B cell (primary cell): Measurements from ENCODE around the gene NPAS1. TPM values are rescaled to one million over a fixed set of nuclear protein-coding genes. Genes with fewer than 3 reads are reported as not detected.

Experiments used
- ATAC-seq: fragments of 200-7000 bp; cut with Tn5 transposase; one replicate; pipeline ENCODE4 v1.10.0; 2021; ENCODE audit warnings: low read depth, mild to moderate bottlenecking, moderate number of reproducible peaks, moderate library complexity
- CTCF ChIA-PET: fragments of 350-600 bp; sonication (Branson Sonifier 250); formaldehyde crosslinking; loops from one replicate; lab custom pipeline; 2021; ENCODE audit warnings: antibody characterized with exemption, inconsistent platforms; lab: Charles Lee
- POLR2A ChIA-PET: fragments of 350-600 bp; sonication (Branson Sonifier 250); formaldehyde crosslinking; loops from one replicate; lab custom pipeline; 2021; ENCODE audit warnings: antibody characterized with exemption; lab: Charles Lee
- DNase-seq: peaks from one replicate; pipeline ENCODE4 v3.0.0; 2013
- H2AFZ ChIP-seq: 2 replicates; pipeline ENCODE4 v1.6.1; 2012; ENCODE audit warnings: mild to moderate bottlenecking, low read depth, low read length; ENCODE audit not compliant: insufficient read depth, poor library complexity, severe bottlenecking
- H3K27ac ChIP-seq, 2 donors: 1 replicate in 1 of 2; 2 replicates in 1 of 2; pipeline ENCODE4 v1.5.1; 2012 to 2013; ENCODE audit warnings: low read length in 2 of 2, mild to moderate bottlenecking in 2 of 2, moderate library complexity in 1 of 2
- H3K27me3 ChIP-seq, 4 experiments: fragments of 200-600 bp in 1 of 4; sonication (generic) in 1 of 4; replicated peaks in 1 of 4; 1 replicate in 2 of 4; 2 replicates in 2 of 4; pipeline versions ENCODE4 v1.6.1 to v1.7.0; 2013 to 2016; ENCODE audit warnings: low read length in 3 of 4, mild to moderate bottlenecking in 2 of 4, mixed read lengths in 1 of 4, moderate library complexity in 1 of 4; ENCODE audit not compliant: insufficient read depth in 4 of 4, control insufficient read depth in 3 of 4; ENCODE audit errors: control extremely low read depth in 1 of 4
- H3K36me3 ChIP-seq, 2 experiments: replicated peaks in 1 of 2; 1 replicate in 1 of 2; 2 replicates in 1 of 2; pipeline versions ENCODE4 v1.6.1 to v1.7.1; 2013; ENCODE audit warnings: low read length in 1 of 2; ENCODE audit not compliant: insufficient read depth in 2 of 2, control insufficient read depth in 1 of 2; ENCODE audit errors: control extremely low read depth in 1 of 2, extremely low read depth in 1 of 2
- H3K4me1 ChIP-seq, 2 donors: fragments of 200-600 bp in 1 of 2; sonication (generic) in 1 of 2; 1 replicate in 1 of 2; 2 replicates in 1 of 2; pipeline versions ENCODE4 v1.5.1 to v1.6.1; 2013 to 2017; ENCODE audit warnings: low read length in 2 of 2; ENCODE audit not compliant: control insufficient read depth in 2 of 2, insufficient read depth in 2 of 2
- H3K4me2 ChIP-seq: replicated peaks from 2 replicates; pipeline ENCODE3; 2012; ENCODE audit warnings: mild to moderate bottlenecking, low read depth, low read length; ENCODE audit not compliant: poor library complexity, severe bottlenecking
- H3K4me3 ChIP-seq, 5 experiments: fragments of 200-600 bp in 1 of 5; sonication (generic) in 1 of 5; 1 replicate in 3 of 5; 2 replicates in 2 of 5; pipeline versions ENCODE4 v1.5.1 to v1.7.0; 2011 to 2016; ENCODE audit warnings: low read length in 4 of 5, mild to moderate bottlenecking in 4 of 5, low read depth in 2 of 5, control low read depth in 1 of 5, moderate library complexity in 1 of 5; ENCODE audit not compliant: insufficient read depth in 1 of 5; ENCODE audit errors: control extremely low read depth in 1 of 5, extremely low read depth in 1 of 5
- H3K79me2 ChIP-seq: fragments of 200-600 bp; sonication (generic); one replicate; pipeline ENCODE4 v1.6.0; 2016; ENCODE audit warnings: low read length; ENCODE audit not compliant: control insufficient read depth, insufficient read depth
- H3K9ac ChIP-seq: fragments of 200-600 bp; sonication (generic); 2 replicates; pipeline ENCODE4 v1.6.1; 2017; ENCODE audit warnings: mild to moderate bottlenecking, low read length, moderate library complexity
- H3K9me3 ChIP-seq, 3 donors: one replicate each; pipeline versions ENCODE4 v1.6.1 to v1.7.1; 2013; ENCODE audit warnings: low read length in 2 of 3; ENCODE audit not compliant: control insufficient read depth in 2 of 3, insufficient read depth in 1 of 3; ENCODE audit errors: control extremely low read depth in 1 of 3
- H4K20me1 ChIP-seq: 2 replicates; pipeline ENCODE4 v1.6.0; 2012; ENCODE audit warnings: mild to moderate bottlenecking, low read length; ENCODE audit not compliant: insufficient read depth, control insufficient read depth, poor library complexity, severe bottlenecking
- H3K27ac Mint-ChIP-seq: one replicate; pipeline ENCODE4 v1.8.0; 2021; ENCODE audit warnings: mixed read lengths
- H3K27me3 Mint-ChIP-seq: one replicate; pipeline ENCODE4 v1.8.0; 2021; ENCODE audit warnings: mixed read lengths
- H3K4me1 Mint-ChIP-seq: one replicate; pipeline ENCODE4 v1.8.0; 2021; ENCODE audit warnings: mixed read lengths
- H3K4me3 Mint-ChIP-seq: one replicate; pipeline ENCODE4 v1.8.0; 2021; ENCODE audit warnings: mixed read lengths
- H3K9me3 Mint-ChIP-seq: one replicate; pipeline ENCODE4 v1.8.0; 2022; ENCODE audit warnings: mixed read lengths; ENCODE audit not compliant: insufficient read depth
- CTCF ChIP-seq: fragments of 200-600 bp; IDR thresholded peaks from one replicate; pipeline ENCODE4 v1.8.0; 2022; ENCODE audit warnings: antibody characterized with exemption, mild to moderate bottlenecking
- EZH2 ChIP-seq: IDR thresholded peaks from 2 replicates; pipeline ENCODE4 v1.6.1; 2012; ENCODE audit warnings: borderline replicate concordance, low read depth, mild to moderate bottlenecking, moderate library complexity, low read length; ENCODE audit not compliant: insufficient read depth, poor library complexity, severe bottlenecking
- WGBS: methylation state at CpG from one replicate; pipeline ENCODE4 v1.1.5; 2013; ENCODE audit warnings: missing lambda C conversion rate; ENCODE audit not compliant: insufficient coverage; 5-methylcytosine and 5-hydroxymethylcytosine counted together
- intact Hi-C: fragments of 100-400 bp; cut with micrococcal nuclease; formaldehyde crosslinking; loops from one replicate; pipeline ENCODE4 v1.10.0; 2022
- polyA plus RNA-seq: library from polyadenylated mRNA; depleted of rRNA; stranded (reverse); fragments of >200 nt; gene quantifications from 2 replicates; pipeline ENCODE4 v1.2.3, GENCODE V29; 2012
- total RNA-seq, 2 donors: library from RNA; stranded (reverse); fragments of 120-200 nt in 1 of 2; gene quantifications; 1 replicate in 1 of 2; 2 replicates in 1 of 2; pipeline versions ENCODE4 v1.2.3 to v1.2.4, GENCODE V29; 2013 to 2022

Gene NPAS1
- total and polyA plus RNA-seq, 2 donors (not counting 1 experiment from before 2014, with no cell fraction given) = 1.1 to 1.7 TPM

DNA sequence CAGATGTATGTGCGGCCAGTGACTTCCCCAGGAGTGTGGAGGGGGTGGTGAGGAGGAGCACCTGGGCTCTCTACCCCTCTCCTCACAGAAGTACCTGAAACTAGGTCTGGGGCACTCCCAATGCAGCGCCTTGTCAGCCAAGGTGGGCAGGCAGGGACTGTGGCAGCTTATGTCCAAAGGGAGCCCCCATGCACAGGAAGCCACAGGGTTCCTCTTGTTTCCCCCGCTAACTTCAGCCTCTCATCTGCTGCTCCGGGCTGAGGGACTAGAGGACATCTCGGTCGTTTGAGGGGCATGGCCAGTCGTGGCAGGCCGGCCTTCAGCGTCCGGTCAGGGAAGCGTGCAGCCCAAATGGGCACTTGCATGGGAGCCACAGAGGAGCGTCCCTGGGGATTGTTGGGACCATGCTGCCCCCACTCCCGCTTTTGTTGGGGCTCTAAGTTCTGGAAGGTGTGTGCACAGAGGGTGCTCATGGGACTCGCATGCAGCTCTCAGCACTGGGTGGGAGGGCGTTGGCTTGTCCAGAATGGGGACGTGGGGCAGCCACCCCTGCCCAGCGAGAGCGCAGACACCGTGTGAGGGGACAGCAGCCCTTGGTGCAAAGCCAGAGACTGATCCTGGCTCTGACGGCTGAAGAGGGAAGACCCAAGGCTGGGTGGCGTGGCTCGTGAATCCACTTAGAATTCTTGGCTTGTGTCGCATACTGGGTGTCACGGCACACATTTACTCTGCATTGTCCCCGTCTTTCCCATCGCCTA, 16.6 kb upstream of the NPAS1 start:
- ATAC-seq = no peak
- Histone ChIP-seq H3K4me1 (no peaks in the 10 kb centered on the region), H3K4me3 (no peak overlapping the region), H3K27ac (no peak overlapping the region), H3K27me3 (no peaks in the 10 kb centered on the region), H3K9me3 (peaks cover 0 to 5% (median 0%) of the 10 kb centered on the region in 3 donors), H2AFZ (no peak overlapping the region), H3K9ac (no peak overlapping the region), H3K79me2 (no peaks in the 10 kb centered on the region), H3K36me3 (peaks cover 0 to 16% of the 10 kb centered on the region in 2 experiments), H3K4me2 (no peak overlapping the region), H4K20me1 (no peaks in the 10 kb centered on the region)
- no peak overlapping the region for H3K27ac Mint-ChIP-seq
- no peak for TF ChIP-seq CTCF
- TF ChIP-seq EZH2 = no peak
- 74% methylated on average over 25 of the region's 26 CpGs for WGBS
- POLR2A ChIA-PET = no interaction called here
- DNase-seq = no peak
- H3K27me3 Mint-ChIP-seq = no peaks in the 10 kb centered on the region
- peaks cover 1% of the 10 kb centered on the region for H3K4me1 Mint-ChIP-seq
- CTCF ChIA-PET = interaction anchor here (0.6 to 1.5 kb wide), 2 partner anchors 10 to 250 kb away, joined by 4 read pairs; no protein-coding TSS in a partner anchor
- H3K4me3 Mint-ChIP-seq = no peak overlapping the region
- no peaks in the 10 kb centered on the region for H3K9me3 Mint-ChIP-seq
- intact Hi-C loops = no loop called here
